G401 (cell line): ENCODE data around the gene ZNF641. TPM values are rescaled to one million over a fixed set of nuclear protein-coding genes. Genes with fewer than 3 reads are reported as not detected.

Experiments used
- DNase-seq: peaks from one replicate; pipeline ENCODE4 v3.0.0-alpha.2; 2015; ENCODE audit warnings: low spot score
- in situ Hi-C: cut with HindIII; loops from 2 replicates; pipeline ENCODE4 v1.10.0; 2016; ENCODE audit warnings: low sequenced_read_pairs, mixed read lengths
- total RNA-seq: library from RNA; depleted of rRNA; stranded (reverse); fragments of >200 nt; shearing (Covaris generic); gene quantifications from 2 replicates; pipeline ENCODE4 v1.2.3, GENCODE V29; 2014; rRNA removed

ZNF641 gene
- total RNA-seq: 12.7 and 12.9 TPM in 2 replicates

DNA sequence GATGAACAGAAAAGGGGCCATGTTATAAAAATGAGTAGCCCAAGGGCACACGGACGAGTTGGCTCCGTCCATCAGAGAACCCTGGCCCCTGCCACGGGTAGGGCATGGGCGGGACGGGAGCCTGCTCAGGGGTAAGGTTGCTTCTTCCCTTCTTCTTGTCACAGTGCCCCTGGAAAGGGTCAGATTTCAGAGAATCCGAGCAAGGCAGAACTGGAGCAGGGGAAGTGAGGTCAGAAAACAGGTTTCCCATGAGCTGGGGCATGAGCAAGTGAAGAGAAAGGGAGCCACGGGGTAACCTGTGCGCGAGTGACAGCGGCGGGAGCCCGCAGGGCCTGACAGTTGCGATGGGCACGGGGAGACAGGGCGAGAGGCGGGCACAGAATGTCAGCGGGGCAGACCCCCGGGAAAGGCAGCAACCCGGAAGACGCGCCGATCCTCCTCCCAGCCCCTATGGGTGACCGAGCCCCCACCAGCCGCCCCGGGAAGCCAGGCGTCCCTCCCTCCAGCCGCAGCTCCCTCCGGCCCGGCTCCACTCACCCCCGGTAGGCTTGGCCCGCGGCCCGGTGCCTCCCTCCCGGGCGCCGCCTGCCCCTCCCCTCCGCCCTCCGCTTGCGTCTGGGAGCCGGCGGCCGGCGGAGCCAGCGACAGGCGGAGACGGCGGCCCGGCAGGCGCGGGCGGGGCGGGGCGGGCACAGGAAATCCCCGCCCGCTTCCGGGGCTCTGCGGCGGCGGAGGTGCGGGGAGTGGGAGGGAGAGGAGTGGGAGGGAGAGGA lies at the start of gene ZNF641:
Gene ZNF641 (minus strand): TSS at position 671 of the 773 bp plus-strand sequence. CDS start 2,829 bp downstream, outside the sequence.
- peak; percentile 81 for DNase-seq
- in situ Hi-C loops: no loop called here

- in situ Hi-C loops: no loop called here
- DNase-seq: peak; percentile 72
These were observed 39.3 kb upstream of the ZNF641 start for GRCh38 chr12:48390026-48390425.

- no peak for DNase-seq
- in situ Hi-C loops: no loop called here
These were observed 38.7 kb upstream of the ZNF641 start for GRCh38 chr12:48389409-48389808.

GRCh38 chr12:48388938-48389337 lies 38.2 kb upstream of the ZNF641 start:
- in situ Hi-C loops: no loop called here
- DNase-seq: no peak

DNA sequence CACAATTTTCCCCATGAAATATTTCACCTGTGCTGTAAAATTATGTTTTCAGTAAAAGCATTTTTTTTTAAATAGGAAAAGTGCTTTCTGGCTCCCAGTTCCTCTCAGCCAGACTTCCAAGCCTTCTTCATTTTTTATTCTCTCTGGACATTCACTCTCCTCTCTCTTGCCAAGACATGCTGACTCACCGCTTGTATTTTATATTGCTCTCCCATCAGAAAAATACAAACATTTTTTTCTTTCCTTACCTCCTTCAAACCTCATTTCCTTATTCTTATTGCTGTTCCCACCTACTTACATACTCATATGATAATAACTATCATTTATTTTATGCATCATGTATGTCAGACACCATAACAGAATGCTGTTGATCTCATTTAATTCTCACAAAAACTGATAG lies 37.7 kb upstream of the ZNF641 start:
- in situ Hi-C loops: no loop called here
- DNase-seq: no peak

DNA sequence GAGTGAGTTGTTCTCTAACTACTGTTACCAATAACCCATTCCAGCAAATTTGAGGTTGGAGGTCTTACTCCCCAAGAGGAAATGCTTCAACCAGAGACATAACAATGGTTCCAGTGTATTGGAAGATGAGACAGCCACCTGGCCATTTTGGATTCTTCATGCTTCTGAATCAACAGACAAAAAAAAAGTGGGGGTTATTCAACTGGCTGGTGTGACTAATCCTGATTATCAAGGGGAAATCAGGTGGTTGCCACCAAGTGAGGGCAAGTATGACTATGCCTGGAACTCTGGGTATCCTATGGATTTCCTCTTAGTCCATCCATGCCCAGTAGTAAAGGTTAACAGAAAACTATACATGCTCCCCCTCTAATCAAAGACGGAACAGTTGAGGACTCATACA lies 29.9 kb upstream of the ZNF641 start:
- in situ Hi-C loops: no loop called here
- no peak for DNase-seq

GRCh38 chr12:48379794-48380193 lies 29.1 kb upstream of the ZNF641 start:
- DNase-seq: no peak
- in situ Hi-C loops: no loop called here

DNA sequence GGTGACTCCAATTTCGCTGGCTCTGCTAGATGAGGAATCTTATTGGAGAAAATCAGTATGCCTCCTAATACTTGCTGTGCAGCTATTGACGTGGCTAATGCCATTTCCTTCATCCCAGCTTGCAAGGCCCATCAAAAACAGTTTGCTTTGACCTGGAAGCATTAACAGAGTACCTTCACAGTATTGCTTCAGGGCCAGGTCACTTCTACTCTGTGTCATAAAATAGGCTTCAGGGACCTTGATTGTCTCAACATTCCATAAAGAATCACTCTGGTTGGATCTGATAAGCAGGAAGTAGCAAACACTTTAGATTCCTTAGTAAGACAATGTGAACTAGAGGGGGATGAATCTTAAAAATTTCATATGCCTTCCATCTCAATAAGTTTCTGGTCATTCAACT lies 26.9 kb upstream of the ZNF641 start:
- in situ Hi-C loops: no loop called here
- no peak for DNase-seq

- in situ Hi-C loops: no loop called here
- no peak for DNase-seq
These were observed 23.4 kb upstream of the ZNF641 start for GRCh38 chr12:48374164-48374563.

- DNase-seq: no peak
- in situ Hi-C loops: no loop called here
These were observed 15.4 kb upstream of the ZNF641 start for GRCh38 chr12:48366131-48366530.

GRCh38 chr12:48361664-48362339 lies 11.1 kb upstream of the ZNF641 start:
- in situ Hi-C loops: no loop called here
- DNase-seq: no peak

DNA sequence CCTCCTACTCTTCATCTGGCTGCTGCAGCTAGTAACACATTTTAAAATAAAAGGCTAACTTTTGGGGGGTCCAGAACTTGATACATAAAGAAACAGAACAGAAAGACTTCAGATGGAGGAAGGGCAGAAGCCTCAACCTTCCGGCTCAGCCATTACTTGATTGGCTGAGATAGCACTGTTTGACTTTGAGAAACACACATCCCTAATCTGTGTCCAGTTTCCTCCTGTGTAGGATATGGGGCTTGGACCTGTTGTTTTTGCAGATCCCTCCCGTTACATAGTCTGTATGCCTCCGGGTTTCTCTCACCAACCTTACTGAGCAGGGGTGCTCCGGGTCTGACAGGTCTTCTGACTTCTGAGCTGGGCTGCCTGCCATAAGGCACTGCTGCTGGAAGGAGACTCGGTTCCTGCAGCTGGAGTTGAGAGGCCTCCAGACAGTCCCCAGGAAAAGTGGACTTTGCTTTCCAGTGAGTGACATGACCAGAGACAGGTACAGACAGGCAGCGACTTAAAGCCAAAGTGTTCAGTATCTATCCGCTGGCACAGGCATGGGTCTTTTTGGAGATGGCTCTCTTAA lies 8.3 kb upstream of the ZNF641 start:
- no peak for DNase-seq
- in situ Hi-C loops: no loop called here

DNA sequence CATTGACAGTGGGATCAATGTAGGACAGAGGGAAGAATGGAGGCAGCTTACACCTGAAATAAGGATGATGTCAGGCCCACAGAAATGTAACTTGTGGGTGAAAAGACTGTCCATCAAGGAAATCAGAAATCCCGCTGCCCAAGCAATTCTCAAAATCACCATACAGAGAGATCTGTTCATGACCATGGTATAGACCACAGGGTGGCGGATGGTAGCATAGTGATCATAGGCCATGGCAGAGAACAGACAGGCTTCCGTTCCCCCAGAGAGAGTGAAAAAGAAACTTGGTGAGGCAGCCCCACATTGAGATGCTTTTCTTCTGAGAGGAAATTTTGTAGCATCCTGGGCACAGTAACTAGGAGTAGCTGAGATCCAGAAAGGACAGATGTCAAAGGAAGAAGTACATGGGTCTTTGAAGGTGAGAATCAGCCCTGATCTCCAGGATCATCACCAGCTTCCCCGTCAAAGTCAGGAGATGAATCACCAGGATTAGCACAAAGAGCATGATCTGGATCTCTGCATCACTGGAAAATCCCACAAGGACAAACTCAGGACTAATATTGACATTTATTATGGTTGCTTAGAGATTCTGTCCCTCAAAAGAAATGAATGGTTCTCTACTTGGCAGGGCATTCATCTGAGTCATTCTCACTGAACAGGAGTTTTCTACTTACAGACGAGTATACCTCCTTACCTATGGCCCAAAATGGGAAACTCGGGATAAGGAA lies 5.5 kb upstream of the ZNF641 start:
- in situ Hi-C loops: no loop called here
- no peak for DNase-seq

GRCh38 chr12:48352157-48352760 lies 1.5 kb upstream of the ZNF641 start:
- in situ Hi-C loops: no loop called here

GRCh38 chr12:48351022-48351708 lies 446 bp upstream of the ZNF641 start:
- peak; percentile 81 for DNase-seq
- in situ Hi-C loops: no loop called here

More at GRCh38 chr12:48352157-48352760, 1.5 kb upstream of the ZNF641 start:
- peak; percentile 3 for DNase-seq

DNA sequence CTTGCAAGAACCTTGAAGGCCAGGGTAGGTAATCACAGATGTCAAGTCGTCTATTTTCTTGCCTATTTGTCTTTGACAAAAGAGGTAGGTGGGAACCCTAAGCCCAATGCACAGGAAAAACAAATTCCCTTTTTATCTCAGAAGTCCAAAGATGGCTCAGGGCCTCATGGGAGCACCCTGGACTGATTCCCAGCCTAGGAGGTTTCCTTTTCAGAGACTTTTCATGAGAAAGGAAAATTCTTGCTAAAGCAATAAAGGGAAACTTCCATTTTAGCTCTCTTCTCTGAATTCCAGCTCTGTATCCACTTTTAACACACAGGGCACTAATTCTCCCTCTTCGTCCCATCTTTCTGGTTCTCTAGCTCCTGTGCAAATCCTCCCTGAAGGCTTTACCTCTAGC lies 1.2 kb downstream of the ZNF641 start:
- in situ Hi-C loops: no loop called here
- peak; percentile 22 for DNase-seq

DNA sequence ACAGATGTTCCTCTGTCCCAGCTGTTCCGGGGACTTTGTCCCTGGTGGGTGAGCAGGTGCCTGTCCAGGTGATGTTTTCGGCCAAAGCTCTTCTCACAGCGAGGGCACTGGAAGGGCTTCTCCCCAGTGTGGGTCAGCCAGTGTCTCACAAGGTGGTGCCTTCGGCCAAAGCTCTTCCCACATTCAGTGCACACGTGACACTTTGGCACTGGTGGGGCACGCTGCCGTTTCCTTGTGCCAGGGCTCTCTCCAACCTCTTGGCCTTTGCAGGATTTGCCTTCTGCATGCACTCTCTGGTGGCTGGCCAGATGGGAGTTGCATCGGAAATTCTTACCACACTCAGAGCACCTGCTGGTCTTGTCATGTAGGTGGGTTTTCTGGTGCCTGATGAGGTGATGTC lies 7.7 kb downstream of the ZNF641 start:
- no peak for DNase-seq
- in situ Hi-C loops: no loop called here

GRCh38 chr12:48340943-48341342 lies 9.8 kb downstream of the ZNF641 start:
- in situ Hi-C loops: no loop called here
- DNase-seq: no peak
